ENCODE results near the gene ASB6. TPM values are rescaled to one million over a fixed set of nuclear protein-coding genes. Genes with fewer than 3 reads are reported as not detected.

The ASB6 gene
- total RNA-seq, 4 donors from 2014 or later, result 21.7 to 29.2 (median 24.0) TPM

- H3K9me3 ChIP-seq, result no peaks in the 10 kb centered on the region
- no peak overlapping the region for H3K4me3 ChIP-seq (replicated peaks in 1 of 3)
- H3K27ac ChIP-seq, result no peak overlapping the region
- WGBS, 2 donors, result 88 to 89% methylated on average over 23 of the region's 23 CpGs
- TF ChIP-seq CTCF (IDR thresholded peaks at IDR 0.05), result no peak
- no peak for TF ChIP-seq POLR2A (IDR thresholded peaks at IDR 0.05)
- intact Hi-C loops (cut with DNase I), result no loop called here
- no peaks in the 10 kb centered on the region for H3K27me3 ChIP-seq
- no peaks in the 10 kb centered on the region for H3K36me3 ChIP-seq
- DNase-seq, result no peak
- no peaks in the 10 kb centered on the region for H3K4me1 ChIP-seq
Observed at GRCh38 chr9:129587487-129588262, 54.3 kb downstream of the ASB6 start.

DNA sequence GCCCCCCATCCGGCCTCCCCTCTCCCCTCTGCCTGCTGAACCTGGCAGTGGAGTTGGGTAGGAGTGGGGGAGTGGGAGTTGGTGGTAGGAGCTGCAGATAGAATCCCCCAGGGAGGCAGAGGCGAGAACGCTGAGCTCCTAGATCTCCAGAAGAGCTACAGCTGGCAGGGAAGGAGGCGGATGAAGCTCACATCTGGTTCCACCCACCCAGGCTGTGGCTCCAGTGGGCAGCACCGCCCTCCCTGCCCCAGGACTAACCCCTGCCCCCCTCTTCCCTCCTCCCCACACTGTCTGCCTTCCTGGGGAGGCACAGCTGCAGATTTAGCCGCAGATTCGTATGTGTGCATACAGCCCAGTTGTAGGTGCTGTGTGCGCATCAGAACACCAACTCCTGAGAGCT is 55.3 kb downstream of the ASB6 start:
- H3K4me3 ChIP-seq (replicated peaks in 1 of 3), result no peak overlapping the region
- 77 to 84% methylated on average over 8 of the region's 8 CpGs for WGBS, 2 donors
- H3K9me3 ChIP-seq, result no peaks in the 10 kb centered on the region
- TF ChIP-seq POLR2A (IDR thresholded peaks at IDR 0.05) (no peak), CTCF (IDR thresholded peaks at IDR 0.05) (no peak)
- intact Hi-C loops (cut with DNase I), result no loop called here
- no peaks in the 10 kb centered on the region for H3K36me3 ChIP-seq
- no peaks in the 10 kb centered on the region for H3K27me3 ChIP-seq
- no peaks in the 10 kb centered on the region for H3K4me1 ChIP-seq
- no peak overlapping the region for H3K27ac ChIP-seq
- no peak for DNase-seq

DNA sequence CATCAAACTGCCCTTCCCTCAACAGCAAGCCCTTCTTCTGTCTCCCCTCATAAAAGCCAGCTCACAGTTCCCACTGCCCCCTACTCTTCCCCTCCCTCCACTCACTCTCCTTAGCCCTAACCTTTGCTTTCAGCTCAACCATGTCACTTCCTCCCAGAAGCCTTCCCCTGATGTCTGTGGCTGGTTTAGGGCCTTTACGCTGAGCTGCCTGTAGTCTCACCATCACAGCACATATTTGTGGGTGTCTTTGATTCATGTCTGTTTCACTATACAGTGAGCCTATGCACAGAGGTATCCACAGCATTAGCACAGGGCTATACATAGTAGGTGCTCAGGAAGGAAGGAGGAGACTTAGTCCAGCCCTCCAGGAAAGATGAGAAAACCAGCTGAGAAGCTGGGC is 55.7 kb downstream of the ASB6 start:
- DNase-seq, result no peak
- TF ChIP-seq POLR2A (IDR thresholded peaks at IDR 0.05), result no peak
- WGBS, 2 donors, result 86 to 88% methylated on average over 1 of the region's 1 CpG
- intact Hi-C loops (cut with DNase I), result no loop called here
- Histone ChIP-seq H3K27me3 (no peaks in the 10 kb centered on the region), H3K9me3 (no peaks in the 10 kb centered on the region), H3K36me3 (no peaks in the 10 kb centered on the region), H3K27ac (no peak overlapping the region), H3K4me1 (no peaks in the 10 kb centered on the region), H3K4me3 (replicated peaks in 1 of 3) (no peak overlapping the region)

GRCh38 chr9:129585352-129585751 is 56.6 kb downstream of the ASB6 start:
- no peak overlapping the region for H3K4me3 ChIP-seq (replicated peaks in 1 of 3)
- 100% methylated on average over 1 of the region's 1 CpG for WGBS, 2 donors
- H3K9me3 ChIP-seq, result no peaks in the 10 kb centered on the region
- H3K27me3 ChIP-seq, result no peaks in the 10 kb centered on the region
- no peak for DNase-seq
- no peaks in the 10 kb centered on the region for H3K4me1 ChIP-seq
- H3K27ac ChIP-seq, result no peak overlapping the region
- intact Hi-C loops (cut with DNase I), result no loop called here
- TF ChIP-seq CTCF (IDR thresholded peaks at IDR 0.05) (no peak), POLR2A (IDR thresholded peaks at IDR 0.05) (no peak)
- H3K36me3 ChIP-seq, result no peaks in the 10 kb centered on the region

Other genes with a start within 250 kb of the ASB6 start
- not detected for gene C9orf50, start 21.1 kb downstream of the ASB6 start, total RNA-seq
- 10 to 100 TPM; 19.6 to 28.4 (median 22.6) TPM for gene NTMT1, start 16.0 kb downstream of the ASB6 start, total RNA-seq
- gene PRRX2, start 23.5 kb upstream of the ASB6 start, total RNA-seq, result 10 to 100 TPM in 2 of 4 donors, 1 to 10 TPM in 2; 2.9 to 10.6 (median 8.1) TPM
- 1 to 10 TPM in 3 of 4 donors, under 1 TPM in 1; 0.29 to 5.3 (median 2.3) TPM for gene PTGES, start 110.9 kb upstream of the ASB6 start, total RNA-seq
- gene TOR1B, start 161.0 kb upstream of the ASB6 start, total RNA-seq, result 10 to 100 TPM; 25.2 to 36.3 (median 29.7) TPM
- gene TOR1A, start 182.0 kb upstream of the ASB6 start, total RNA-seq, result 10 to 100 TPM; 30.0 to 61.2 (median 42.8) TPM
- gene C9orf78, start 193.1 kb upstream of the ASB6 start, total RNA-seq, result 10 to 100 TPM; 59.4 to 89.2 (median 81.4) TPM
- gene USP20, start 193.3 kb upstream of the ASB6 start, total RNA-seq, result 10 to 100 TPM; 23.9 to 61.8 (median 52.0) TPM

Data from thyroid gland (tissue), 4 donors.